Neural progenitor cell (in vitro differentiated cells): ENCODE data around the gene WWTR1.

Experiments used
- EZH2 ChIP-seq: fragments of 200-600 bp; sonication (generic); IDR thresholded peaks from 2 replicates; pipeline ENCODE4 v1.6.1; 2017; ENCODE audit warnings: antibody characterized with exemption, mild to moderate bottlenecking, moderate library complexity
- EZH2phosphoT487 ChIP-seq: fragments of 200-600 bp; sonication (generic); IDR thresholded peaks from 2 replicates; pipeline ENCODE4 v1.6.1; 2017; ENCODE audit warnings: antibody characterized with exemption
- TF ChIP-seq, protein P1 (sequence below): fragments of 200-600 bp; sonication (generic); IDR thresholded peaks from 2 replicates; pipeline ENCODE4 v1.5.1; 2017; ENCODE audit warnings: antibody characterized with exemption, mild to moderate bottlenecking

DNA sequence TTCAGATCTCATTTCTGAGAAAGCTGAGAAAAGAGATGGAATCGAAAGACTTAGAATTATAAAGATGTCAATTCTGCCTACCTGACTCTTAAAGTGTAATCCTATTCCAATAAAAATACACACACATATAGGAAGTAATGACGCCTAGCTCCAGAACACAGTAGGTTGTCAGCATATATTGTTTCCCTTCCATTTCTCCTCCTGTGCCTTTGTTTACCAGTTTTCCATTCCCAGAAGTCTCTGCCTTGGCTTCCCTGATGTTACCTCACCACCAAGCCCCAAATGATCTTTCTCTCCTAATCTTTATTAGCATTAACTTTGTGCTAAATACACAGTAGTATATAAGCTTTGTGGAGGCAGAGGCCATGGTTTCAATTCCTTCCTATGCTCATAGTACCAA is 143.4 kb downstream of the WWTR1 start:
- no peak for TF ChIP-seq EZH2
- TF ChIP-seq, protein P1, sequence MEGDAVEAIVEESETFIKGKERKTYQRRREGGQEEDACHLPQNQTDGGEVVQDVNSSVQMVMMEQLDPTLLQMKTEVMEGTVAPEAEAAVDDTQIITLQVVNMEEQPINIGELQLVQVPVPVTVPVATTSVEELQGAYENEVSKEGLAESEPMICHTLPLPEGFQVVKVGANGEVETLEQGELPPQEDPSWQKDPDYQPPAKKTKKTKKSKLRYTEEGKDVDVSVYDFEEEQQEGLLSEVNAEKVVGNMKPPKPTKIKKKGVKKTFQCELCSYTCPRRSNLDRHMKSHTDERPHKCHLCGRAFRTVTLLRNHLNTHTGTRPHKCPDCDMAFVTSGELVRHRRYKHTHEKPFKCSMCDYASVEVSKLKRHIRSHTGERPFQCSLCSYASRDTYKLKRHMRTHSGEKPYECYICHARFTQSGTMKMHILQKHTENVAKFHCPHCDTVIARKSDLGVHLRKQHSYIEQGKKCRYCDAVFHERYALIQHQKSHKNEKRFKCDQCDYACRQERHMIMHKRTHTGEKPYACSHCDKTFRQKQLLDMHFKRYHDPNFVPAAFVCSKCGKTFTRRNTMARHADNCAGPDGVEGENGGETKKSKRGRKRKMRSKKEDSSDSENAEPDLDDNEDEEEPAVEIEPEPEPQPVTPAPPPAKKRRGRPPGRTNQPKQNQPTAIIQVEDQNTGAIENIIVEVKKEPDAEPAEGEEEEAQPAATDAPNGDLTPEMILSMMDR: no peak
- no peak for TF ChIP-seq EZH2phosphoT487
